Measurements from ENCODE around the gene RAP1GAP2.

The RAP1GAP2 gene

GRCh38 chr17:3004925-3005324 lies 208.7 kb downstream of the RAP1GAP2 start:
- no peak for DNase-seq

GRCh38 chr17:3005696-3006095 lies 209.5 kb downstream of the RAP1GAP2 start:
- no peak for DNase-seq

DNA sequence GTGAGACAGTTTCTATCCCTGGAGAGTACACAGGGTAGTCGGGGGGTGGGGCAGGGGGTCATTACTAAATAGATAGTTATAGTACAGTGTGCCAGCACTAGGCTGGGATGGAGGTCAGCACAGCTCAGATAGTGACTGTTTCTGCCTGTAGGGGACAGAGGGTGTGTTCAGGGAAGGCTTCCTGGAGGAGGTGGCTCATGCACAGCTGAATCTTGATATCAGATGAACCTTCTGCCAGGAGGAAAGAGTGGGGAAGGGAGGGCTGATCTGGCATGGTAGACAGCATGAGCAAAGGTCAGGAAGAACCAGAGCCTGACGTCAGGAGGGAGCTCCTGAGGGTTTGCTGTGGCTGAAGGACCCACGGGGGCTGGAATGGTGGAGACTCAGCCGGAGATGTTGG lies 210.6 kb downstream of the RAP1GAP2 start:
- DNase-seq = no peak

DNA sequence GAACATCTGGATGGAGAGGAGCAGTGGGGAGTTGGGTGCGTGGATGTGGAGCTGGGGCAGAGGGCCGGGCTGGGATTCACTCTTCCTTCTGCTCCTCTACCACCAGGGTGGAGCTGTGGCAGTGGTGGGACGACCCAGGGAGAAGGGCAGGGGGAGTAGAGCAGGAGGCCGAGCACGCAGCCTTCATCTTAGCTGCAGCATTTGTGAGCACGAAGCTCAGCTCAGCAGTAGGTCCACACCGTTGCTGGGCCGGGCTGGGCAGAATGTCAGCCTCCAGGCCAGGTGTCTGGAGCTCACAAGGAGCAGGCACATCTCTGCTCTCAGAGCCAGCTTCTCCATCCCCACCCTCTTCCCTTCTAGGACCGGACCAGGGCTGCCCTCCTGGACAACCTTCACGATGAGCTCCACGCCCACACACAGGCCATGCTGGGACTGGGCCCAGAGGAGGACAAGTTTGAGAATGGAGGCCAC lies 211.4 kb downstream of the RAP1GAP2 start:
- no peak for DNase-seq

- no peak for DNase-seq
Measured at GRCh38 chr17:3008336-3009288, 212.4 kb downstream of the RAP1GAP2 start.

DNA sequence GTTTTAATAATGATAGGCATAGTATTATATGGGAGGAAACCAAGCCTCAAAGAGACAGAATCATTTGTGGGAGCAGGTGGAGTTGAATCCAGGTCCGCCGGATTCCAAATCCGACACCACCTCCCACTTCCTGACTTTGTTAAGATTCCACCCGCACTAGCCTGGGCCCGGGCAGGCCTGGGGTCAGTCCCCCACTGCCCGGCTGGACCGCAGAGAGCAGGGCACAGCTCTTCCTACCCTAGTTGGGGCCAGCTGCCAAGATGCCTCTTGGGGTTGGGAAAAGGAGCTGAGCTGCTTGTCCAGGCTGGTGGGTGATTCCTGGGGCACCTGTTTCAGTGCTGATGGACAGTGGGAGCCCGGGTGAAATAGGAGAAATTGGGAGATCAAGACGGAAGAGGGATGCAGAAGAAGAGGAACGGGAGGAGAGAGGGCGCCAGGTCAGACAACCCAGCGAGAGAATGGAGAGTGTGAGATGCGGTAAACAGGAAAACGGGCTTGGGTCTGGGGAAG lies 213.2 kb downstream of the RAP1GAP2 start:
- no peak for DNase-seq

DNA sequence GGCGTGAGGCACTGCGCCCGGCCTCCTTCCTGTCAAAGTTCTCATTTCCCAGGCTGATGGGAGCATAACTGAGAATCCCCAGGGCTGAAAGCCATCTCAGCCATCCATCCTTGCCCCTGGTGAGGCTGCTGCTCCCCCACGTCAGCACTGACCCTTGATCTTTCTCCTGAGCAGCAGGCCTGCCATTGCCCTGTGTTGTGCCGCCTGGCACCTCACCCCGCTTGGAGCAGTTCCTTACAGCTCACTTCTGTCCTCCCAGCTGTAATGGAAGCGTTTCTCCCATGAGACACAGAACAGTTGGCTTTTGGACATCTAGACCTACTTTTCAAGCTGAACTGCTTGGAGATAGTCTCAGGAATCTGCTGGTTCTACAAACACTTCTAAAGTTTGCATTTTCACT lies 215.7 kb downstream of the RAP1GAP2 start:
- DNase-seq = no peak

DNA sequence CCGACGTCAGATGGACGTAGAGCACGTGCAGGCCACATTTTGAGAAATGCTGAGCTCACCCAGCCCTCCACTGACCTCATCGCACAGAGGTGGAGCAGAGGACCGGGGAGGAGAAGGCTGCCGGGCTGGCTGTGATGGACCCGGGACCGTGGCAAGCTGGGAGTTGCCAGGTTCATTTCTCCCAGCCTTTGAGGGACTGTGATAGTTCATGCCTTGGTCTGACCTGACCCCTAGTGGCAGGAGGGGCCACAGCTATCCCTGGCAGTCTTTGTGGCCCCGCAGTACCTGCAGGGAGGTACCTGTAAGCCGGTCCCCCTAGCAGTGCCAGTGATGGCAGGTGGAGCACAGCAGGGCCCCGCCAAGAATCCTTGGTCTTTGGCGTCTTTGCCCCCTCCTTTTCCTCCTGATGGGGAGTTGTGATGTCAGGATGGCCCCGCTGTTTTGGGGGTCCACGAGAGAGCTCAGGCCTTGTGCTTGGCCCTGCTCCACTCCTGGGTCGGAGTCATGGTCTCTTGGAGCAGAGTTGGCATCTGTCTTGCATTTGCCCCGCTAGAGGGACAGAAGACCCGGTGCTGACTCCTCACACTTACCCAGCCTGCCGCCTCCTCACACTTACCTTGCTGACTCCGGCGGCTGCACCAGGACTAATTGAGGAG lies 216.8 kb downstream of the RAP1GAP2 start:
- DNase-seq = no peak

DNA sequence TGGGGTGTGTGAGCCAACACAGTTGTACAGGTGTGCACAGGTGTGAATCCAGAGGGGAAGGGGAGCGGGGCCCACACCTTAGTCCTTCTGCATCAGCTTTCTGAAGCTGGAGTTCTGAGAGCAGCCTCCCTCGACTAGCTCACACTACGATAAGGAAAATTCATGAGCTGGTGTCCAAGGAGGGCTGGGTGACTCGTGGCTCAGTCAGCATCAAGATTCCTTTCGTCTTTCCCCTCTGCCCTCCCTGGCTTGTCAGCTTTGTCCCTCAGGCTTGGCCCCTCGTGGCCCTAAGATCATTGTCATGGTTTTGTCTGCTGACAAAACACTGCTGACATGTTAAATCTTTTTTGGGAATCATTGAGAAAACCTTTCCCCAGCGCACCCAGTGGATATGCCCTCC lies 219.7 kb downstream of the RAP1GAP2 start:
- no peak for DNase-seq

GRCh38 chr17:3017936-3018335 lies 221.7 kb downstream of the RAP1GAP2 start:
- no peak for DNase-seq

DNA sequence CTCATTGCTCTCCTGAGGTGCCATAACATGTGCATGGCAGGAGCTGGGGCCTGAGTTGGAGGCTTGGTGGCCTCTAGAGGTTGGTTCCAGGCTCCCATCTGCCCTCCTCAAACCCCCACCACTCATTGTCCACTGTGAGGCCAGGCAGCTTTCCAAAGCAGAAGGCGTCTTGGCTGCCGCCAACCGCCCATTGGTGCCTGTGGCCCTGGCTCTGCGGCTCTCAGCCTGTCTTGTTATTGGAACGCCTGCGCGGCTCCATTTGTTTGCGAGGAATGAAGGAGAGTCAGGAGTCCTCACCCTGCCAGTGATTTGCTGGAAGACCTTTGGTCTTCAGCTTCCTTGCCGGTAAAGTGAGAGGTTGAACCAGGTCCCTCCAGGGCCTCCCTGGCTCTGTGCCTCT lies 223.5 kb downstream of the RAP1GAP2 start:
- no peak for DNase-seq

DNA sequence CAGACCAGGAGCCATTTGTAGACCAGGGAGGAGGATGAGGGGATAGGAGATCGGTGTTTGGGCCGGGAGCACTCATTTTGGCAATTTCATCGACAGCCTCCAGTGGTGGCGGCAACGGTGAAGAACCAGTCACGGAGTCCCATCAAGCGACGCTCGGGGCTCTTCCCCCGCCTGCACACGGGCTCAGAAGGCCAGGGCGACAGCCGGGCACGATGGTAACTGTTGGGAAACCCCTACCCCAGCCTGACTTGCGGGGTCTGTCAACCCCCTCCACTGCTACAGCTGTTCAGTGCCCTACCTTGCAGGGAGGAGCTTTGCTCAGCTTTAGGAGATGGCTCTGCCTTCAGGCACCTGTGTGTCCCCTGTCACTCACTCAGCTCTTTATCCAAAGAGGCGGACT lies 224.1 kb downstream of the RAP1GAP2 start:
- no peak for DNase-seq

- DNase-seq = no peak
Measured at GRCh38 chr17:3022197-3022596, 226.0 kb downstream of the RAP1GAP2 start.

DNA sequence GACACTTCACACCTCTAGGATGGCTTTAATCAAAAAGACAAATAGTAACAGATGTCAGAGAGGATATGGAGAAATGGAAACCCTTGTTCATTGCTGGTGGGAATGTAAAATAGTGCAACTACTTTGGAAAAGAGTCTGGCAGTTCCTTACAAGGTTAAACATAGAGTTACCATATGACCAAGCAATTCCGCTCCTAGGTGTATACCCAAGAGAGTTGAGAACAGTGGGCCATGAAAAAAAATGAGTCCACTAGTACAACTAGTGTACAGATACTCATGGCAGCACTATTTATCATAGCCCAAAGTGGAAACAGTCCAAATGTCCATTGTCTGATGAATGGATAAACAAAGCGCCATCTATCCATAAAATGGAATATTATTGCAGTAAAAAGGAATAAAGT lies 228.1 kb downstream of the RAP1GAP2 start:
- no peak for DNase-seq

- no peak for DNase-seq
Measured at GRCh38 chr17:3025421-3026124, 229.3 kb downstream of the RAP1GAP2 start.

GRCh38 chr17:3026125-3026855 lies 230.1 kb downstream of the RAP1GAP2 start:
- DNase-seq = no peak

- DNase-seq = no peak
Measured at GRCh38 chr17:3026856-3027751, 230.9 kb downstream of the RAP1GAP2 start.

GRCh38 chr17:3027786-3028532 lies 231.7 kb downstream of the RAP1GAP2 start:
- no peak for DNase-seq

DNA sequence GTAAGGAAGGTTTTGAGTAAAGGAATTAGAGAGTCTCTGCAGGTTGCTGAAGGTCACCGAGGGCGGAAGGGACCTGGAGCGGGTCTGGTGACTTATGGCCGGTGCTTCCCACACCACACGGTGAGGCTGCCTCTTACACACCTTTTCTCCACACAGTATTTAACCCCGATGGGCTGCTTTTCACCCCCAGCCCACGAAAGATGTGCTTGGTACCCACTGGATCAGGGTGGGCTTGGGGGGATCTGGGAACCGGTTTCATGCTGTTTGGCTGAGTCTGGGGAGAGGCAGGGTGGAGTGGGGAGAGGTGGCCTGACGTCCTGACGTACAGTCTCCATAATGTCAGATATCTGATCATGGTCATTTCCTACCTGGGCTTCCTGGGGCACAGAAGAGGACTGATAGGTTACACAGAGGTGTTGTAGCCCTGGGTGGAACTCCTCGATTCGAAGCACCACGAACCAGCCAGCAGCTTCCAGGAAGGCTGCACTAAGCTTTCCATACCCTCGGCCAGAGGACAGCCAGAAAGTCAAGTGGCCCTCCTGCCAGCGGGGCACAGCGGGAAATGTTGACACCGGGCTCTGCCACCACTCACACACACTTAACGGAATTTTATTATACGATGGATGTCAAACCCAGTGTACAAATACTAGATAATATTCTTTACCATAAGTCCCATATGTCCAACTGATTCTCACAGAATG lies 233.1 kb downstream of the RAP1GAP2 start:
- DNase-seq = no peak

DNA sequence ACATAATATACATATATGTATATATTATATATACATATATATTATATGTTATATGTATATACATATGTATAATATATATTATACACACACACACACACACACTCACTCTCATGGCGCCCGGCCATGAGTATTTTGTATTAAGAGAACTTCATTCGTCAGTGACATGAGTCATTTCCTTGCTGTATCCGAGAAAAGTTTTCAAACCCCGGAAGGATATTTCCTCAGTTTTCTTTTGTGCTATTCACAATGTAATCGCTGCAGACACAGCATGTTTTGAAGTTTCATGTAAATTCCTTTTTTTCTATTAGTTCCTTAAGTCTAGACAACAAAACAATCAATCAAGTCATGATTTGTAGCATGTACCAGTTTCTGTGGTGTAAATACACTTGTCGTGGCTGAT lies 233.9 kb downstream of the RAP1GAP2 start:
- no peak for DNase-seq
